ENCODE data around the gene ABTB1.

The ABTB1 gene

GRCh38 chr3:127682561-127682960 lies 9.8 kb downstream of the ABTB1 start:
- TF ChIP-seq CTCF (IDR thresholded peaks at IDR 0.05; ENCODE audit: insufficient read depth, low read length), result no peak
- TF ChIP-seq SPI1 (IDR thresholded peaks at IDR 0.05; ENCODE audit: borderline replicate concordance, low read depth), result no peak
- no peak for TF ChIP-seq POLR2AphosphoS5 (IDR thresholded peaks at IDR 0.05; ENCODE audit: low read depth)
- no peak for DNase-seq (ENCODE audit: low read depth in 1 of 2, low spot score in 1 of 2)
- no peaks in the 10 kb centered on the region for H3K27me3 ChIP-seq (ENCODE audit: insufficient read depth, poor library complexity, severe bottlenecking)
- no peak overlapping the region for H3K4me3 ChIP-seq (replicated peaks; ENCODE audit: insufficient read depth, low read length)
- H3K27ac ChIP-seq (replicated peaks), result peak overlapping the region; percentile 69

GRCh38 chr3:127684871-127685707 lies 12.3 kb downstream of the ABTB1 start:
- TF ChIP-seq GABPA (IDR thresholded peaks at IDR 0.05; ENCODE audit: low read depth), result no peak
- no peak for TF ChIP-seq REST (IDR thresholded peaks at IDR 0.05; ENCODE audit: insufficient replicate concordance, low read depth)
- TF ChIP-seq SPI1 (IDR thresholded peaks at IDR 0.05; ENCODE audit: borderline replicate concordance, low read depth), result no peak
- TF ChIP-seq CTCF (IDR thresholded peaks at IDR 0.05; ENCODE audit: insufficient read depth, low read length), result no peak
- TF ChIP-seq POLR2AphosphoS5 (IDR thresholded peaks at IDR 0.05; ENCODE audit: low read depth), result no peak
- DNase-seq (ENCODE audit: low read depth in 1 of 2, low spot score in 1 of 2), result no peak
- H3K4me3 ChIP-seq (replicated peaks; ENCODE audit: insufficient read depth, low read length), result no peak overlapping the region
- no peaks in the 10 kb centered on the region for H3K27me3 ChIP-seq (ENCODE audit: insufficient read depth, poor library complexity, severe bottlenecking)
- no peak overlapping the region for H3K27ac ChIP-seq (replicated peaks)

- DNase-seq (ENCODE audit: low read depth in 1 of 2, low spot score in 1 of 2), result no peak
- no peak overlapping the region for H3K27ac ChIP-seq (replicated peaks)
- TF ChIP-seq SPI1 (IDR thresholded peaks at IDR 0.05; ENCODE audit: borderline replicate concordance, low read depth) (no peak), CTCF (IDR thresholded peaks at IDR 0.05; ENCODE audit: insufficient read depth, low read length) (no peak), GABPA (IDR thresholded peaks at IDR 0.05; ENCODE audit: low read depth) (no peak), POLR2AphosphoS5 (IDR thresholded peaks at IDR 0.05; ENCODE audit: low read depth) (no peak), REST (IDR thresholded peaks at IDR 0.05; ENCODE audit: insufficient replicate concordance, low read depth) (no peak)
- H3K4me3 ChIP-seq (replicated peaks; ENCODE audit: insufficient read depth, low read length), result no peak overlapping the region
- no peaks in the 10 kb centered on the region for H3K27me3 ChIP-seq (ENCODE audit: insufficient read depth, poor library complexity, severe bottlenecking)
Observed at GRCh38 chr3:127685708-127686511, 13.2 kb downstream of the ABTB1 start.
